ENCODE data around the gene POC1B. TPM values are rescaled to one million over a fixed set of nuclear protein-coding genes. Genes with fewer than 3 reads are reported as not detected.
A peak's percentile ranks its signal among the peaks of the same experiment; 100 is the strongest.

POC1B gene
- total RNA-seq, 2 experiments from 2014 or later = 38.2 to 40.9 TPM

- no peak for DNase-seq
- H3K27me3 Mint-ChIP-seq = no peaks in the 10 kb centered on the region
- H3K27ac Mint-ChIP-seq = no peak overlapping the region
- ChIA-PET CTCF (interaction anchor here (1.0 kb wide), 1 partner anchor 14 kb away, joined by 5 read pairs; no protein-coding TSS in a partner anchor), POLR2A (interaction anchor here (0.6 to 1.2 kb wide), 2 partner anchors 10 to 566 kb away, joined by 3 read pairs; partner anchors contain the start of gene GALNT4)
- peaks cover 18% of the 10 kb centered on the region for H3K4me1 Mint-ChIP-seq (ENCODE audit: low read depth)
- no peak overlapping the region for H3K4me3 Mint-ChIP-seq
- H3K9me3 Mint-ChIP-seq = no peaks in the 10 kb centered on the region
- no peaks in the 10 kb centered on the region for H3K36me3 Mint-ChIP-seq
- intact Hi-C loops (cut with micrococcal nuclease) = no loop called here
Observed at GRCh38 chr12:89514751-89515150, 11.1 kb downstream of the POC1B start.

- intact Hi-C loops (cut with micrococcal nuclease) = no loop called here
- CTCF ChIA-PET = interaction anchor here (0.6 to 1.1 kb wide), 4 partner anchors 12 to 504 kb away, joined by 3 to 6 read pairs (median 3); no protein-coding TSS in a partner anchor
- no peak for DNase-seq
- POLR2A ChIA-PET = no interaction called here
- no peaks in the 10 kb centered on the region for H3K27me3 Mint-ChIP-seq
- H3K27ac Mint-ChIP-seq = no peak overlapping the region
- H3K4me3 Mint-ChIP-seq = no peak overlapping the region
- no peaks in the 10 kb centered on the region for H3K9me3 Mint-ChIP-seq
- H3K4me1 Mint-ChIP-seq (ENCODE audit: low read depth) = peaks cover 13% of the 10 kb centered on the region
- no peaks in the 10 kb centered on the region for H3K36me3 Mint-ChIP-seq
Observed at GRCh38 chr12:89513544-89513943, 12.3 kb downstream of the POC1B start.

GRCh38 chr12:89507015-89507824 lies 18.6 kb downstream of the POC1B start:
- no peak for DNase-seq
- Mint-ChIP-seq H3K27me3 (no peaks in the 10 kb centered on the region), H3K36me3 (no peaks in the 10 kb centered on the region), H3K4me3 (no peak overlapping the region), H3K9me3 (no peaks in the 10 kb centered on the region), H3K27ac (no peak overlapping the region), H3K4me1 (ENCODE audit: low read depth) (peaks cover 16% of the 10 kb centered on the region)
- ChIA-PET POLR2A (no interaction called here), CTCF (interaction anchor here (0.9 to 1.2 kb wide), 2 partner anchors 12 to 36 kb away, joined by 3 to 4 read pairs; no protein-coding TSS in a partner anchor)
- intact Hi-C loops (cut with micrococcal nuclease) = no loop called here

- Mint-ChIP-seq H3K4me3 (no peak overlapping the region), H3K27me3 (no peaks in the 10 kb centered on the region), H3K27ac (no peak overlapping the region), H3K9me3 (no peaks in the 10 kb centered on the region), H3K4me1 (ENCODE audit: low read depth) (peaks cover 16% of the 10 kb centered on the region), H3K36me3 (no peaks in the 10 kb centered on the region)
- POLR2A ChIA-PET = no interaction called here
- intact Hi-C loops (cut with micrococcal nuclease) = no loop called here
- DNase-seq = no peak
- CTCF ChIA-PET = interaction anchor here (1.3 kb wide), 1 partner anchor 19 kb away, joined by 4 read pairs; no protein-coding TSS in a partner anchor
Observed at GRCh38 chr12:89506050-89506449, 19.8 kb downstream of the POC1B start.

- H3K27ac Mint-ChIP-seq = no peak overlapping the region
- intact Hi-C loops (cut with micrococcal nuclease) = no loop called here
Observed at GRCh38 chr12:89504560-89505346, 21.1 kb downstream of the POC1B start.

GRCh38 chr12:89501793-89502192 lies 24.1 kb downstream of the POC1B start:
- POLR2A ChIA-PET = no interaction called here
- H3K9me3 Mint-ChIP-seq = no peaks in the 10 kb centered on the region
- H3K27me3 Mint-ChIP-seq = no peaks in the 10 kb centered on the region
- H3K4me1 Mint-ChIP-seq (ENCODE audit: low read depth) = peaks cover 9% of the 10 kb centered on the region
- CTCF ChIA-PET = no interaction called here
- no peak overlapping the region for H3K4me3 Mint-ChIP-seq
- no peak for DNase-seq
- intact Hi-C loops (cut with micrococcal nuclease) = no loop called here
- peaks cover 12% of the 10 kb centered on the region for H3K36me3 Mint-ChIP-seq
- H3K27ac Mint-ChIP-seq = no peak overlapping the region

More at GRCh38 chr12:89504560-89505346, 21.1 kb downstream of the POC1B start:
- ChIA-PET CTCF (interaction anchor here (1.3 kb wide), 1 partner anchor 20 kb away, joined by 4 read pairs; no protein-coding TSS in a partner anchor), POLR2A (no interaction called here)
- H3K27me3 Mint-ChIP-seq = no peaks in the 10 kb centered on the region
- peaks cover 5% of the 10 kb centered on the region for H3K36me3 Mint-ChIP-seq
- no peaks in the 10 kb centered on the region for H3K9me3 Mint-ChIP-seq
- DNase-seq = no peak
- H3K4me1 Mint-ChIP-seq (ENCODE audit: low read depth) = peaks cover 11% of the 10 kb centered on the region
- no peak overlapping the region for H3K4me3 Mint-ChIP-seq

GRCh38 chr12:89499857-89500256 lies 26.0 kb downstream of the POC1B start:
- Mint-ChIP-seq H3K27ac (no peak overlapping the region), H3K4me1 (ENCODE audit: low read depth) (peaks cover 12% of the 10 kb centered on the region), H3K36me3 (peaks cover 12% of the 10 kb centered on the region), H3K9me3 (no peaks in the 10 kb centered on the region), H3K4me3 (no peak overlapping the region), H3K27me3 (no peaks in the 10 kb centered on the region)
- DNase-seq = no peak
- intact Hi-C loops (cut with micrococcal nuclease) = loop anchor here (10.0 kb wide), 2 partner anchors 355 to 1255 kb away; no protein-coding TSS in a partner anchor
- CTCF ChIA-PET = no interaction called here
- POLR2A ChIA-PET = no interaction called here

GRCh38 chr12:89497467-89497866 lies 28.4 kb downstream of the POC1B start:
- ChIA-PET POLR2A (interaction anchor here (1.4 kb wide), 1 partner anchor 27 kb away, joined by 5 read pairs; the partner anchor contains the start of gene GALNT4), CTCF (interaction anchor here (1.2 to 1.6 kb wide), 2 partner anchors 27 kb away, joined by 4 to 8 read pairs; partner anchors contain the start of gene GALNT4)
- Mint-ChIP-seq H3K27me3 (no peaks in the 10 kb centered on the region), H3K36me3 (peaks cover 21% of the 10 kb centered on the region), H3K9me3 (no peaks in the 10 kb centered on the region), H3K4me3 (no peak overlapping the region), H3K27ac (no peak overlapping the region), H3K4me1 (ENCODE audit: low read depth) (peaks cover 30% of the 10 kb centered on the region)
- DNase-seq = no peak
- intact Hi-C loops (cut with micrococcal nuclease) = loop anchor here (10.0 kb wide), 2 partner anchors 357 to 1253 kb away; no protein-coding TSS in a partner anchor

- no peak overlapping the region for H3K4me3 Mint-ChIP-seq
- CTCF ChIA-PET = interaction anchor here (0.5 to 1.7 kb wide), 4 partner anchors 27 to 151 kb away, joined by 3 to 8 read pairs (median 4); partner anchors contain the start of gene GALNT4
- peaks cover 21% of the 10 kb centered on the region for H3K36me3 Mint-ChIP-seq
- POLR2A ChIA-PET = interaction anchor here (1.3 to 1.4 kb wide), 2 partner anchors 12 to 27 kb away, joined by 3 to 5 read pairs; partner anchors contain the start of gene GALNT4
- no peaks in the 10 kb centered on the region for H3K27me3 Mint-ChIP-seq
- peaks cover 30% of the 10 kb centered on the region for H3K4me1 Mint-ChIP-seq (ENCODE audit: low read depth)
- no peak overlapping the region for H3K27ac Mint-ChIP-seq
- intact Hi-C loops (cut with micrococcal nuclease) = loop anchor here (10.0 kb wide), 2 partner anchors 358 to 1252 kb away; no protein-coding TSS in a partner anchor
- DNase-seq = no peak
- no peaks in the 10 kb centered on the region for H3K9me3 Mint-ChIP-seq
Observed at GRCh38 chr12:89497005-89497404, 28.8 kb downstream of the POC1B start.

- Mint-ChIP-seq H3K4me1 (ENCODE audit: low read depth) (peaks cover 30% of the 10 kb centered on the region), H3K27ac (peak overlapping the region; percentile 99), H3K4me3 (peak overlapping the region; percentile 36), H3K9me3 (no peaks in the 10 kb centered on the region), H3K36me3 (peaks cover 28% of the 10 kb centered on the region), H3K27me3 (no peaks in the 10 kb centered on the region)
- DNase-seq = peak; percentile 71
- intact Hi-C loops (cut with micrococcal nuclease) = loop anchor here (1.0 to 10.0 kb wide), 15 partner anchors 22 to 1250 kb away; partner anchors contain the start of gene POC1B
- ChIA-PET POLR2A (interaction anchor here (0.6 to 2.4 kb wide), 5 partner anchors 30 to 1353 kb away, joined by 3 to 23 read pairs (median 4); partner anchors contain the start of genes CEP290, GALNT4, POC1B and TMTC3), CTCF (interaction anchor here (1.0 to 2.6 kb wide), 10 partner anchors 23 to 477 kb away, joined by 3 to 8 read pairs (median 4); partner anchors contain the start of genes DUSP6, GALNT4 and POC1B)
Observed at GRCh38 chr12:89494411-89495231, 31.2 kb downstream of the POC1B start.

Measured in activated CD4-positive, alpha-beta memory T cell treated with anti-CD3 and anti-CD28 coated beads for 36 hours (primary cell).